ENCODE data around the gene PARL. TPM values are rescaled to one million over a fixed set of nuclear protein-coding genes. Genes with fewer than 3 reads are reported as not detected.

The PARL gene
- total RNA-seq, 1 experiment from 2014 or later, result 69.7 TPM

- POLR2A ChIA-PET, result no interaction called here
- no peaks in the 10 kb centered on the region for H3K27me3 ChIP-seq (ENCODE audit: insufficient read depth, low read length)
- H2AFZ ChIP-seq (ENCODE audit: low read depth, low read length, poor library complexity, severe bottlenecking), result no peak overlapping the region
- DNase-seq (ENCODE audit: low read depth, low spot score) (no peak), ATAC-seq (no peak)
- H4K20me1 ChIP-seq (ENCODE audit: insufficient read depth), result no peaks in the 10 kb centered on the region
- no peak overlapping the region for H3K27ac ChIP-seq (ENCODE audit: low read depth, low read length)
- no peaks in the 10 kb centered on the region for H3K79me2 ChIP-seq (ENCODE audit: insufficient read depth, low read length)
- CTCF ChIA-PET, result no interaction called here
- BruUV-seq (replicated peaks), result no TSS peak
- TF ChIP-seq FOSL1 (IDR thresholded peaks at IDR 0.05; ENCODE audit: low read depth) (no peak), SIN3A (IDR thresholded peaks at IDR 0.05; ENCODE audit: low read depth) (no peak), ELF1 (IDR thresholded peaks at IDR 0.05; ENCODE audit: borderline replicate concordance, low read depth) (no peak), CTCF (IDR thresholded peaks at IDR 0.05 in 2 of 3, conservative IDR thresholded peaks at IDR 0.05 in 1 of 3; ENCODE audit: borderline replicate concordance in 1 of 3, insufficient read depth in 1 of 3, low read depth in 2 of 3, low read length in 2 of 3) (no peak), ZBTB33 (IDR thresholded peaks at IDR 0.05; ENCODE audit: extremely low read depth, insufficient replicate concordance, low read length) (no peak), POLR2AphosphoS5 (IDR thresholded peaks at IDR 0.05; ENCODE audit: low read depth, low read length) (no peak), TCF7L2 (IDR thresholded peaks at IDR 0.05; ENCODE audit: borderline replicate concordance, extremely low read depth, insufficient read depth, insufficient read length) (no peak), JUND (IDR thresholded peaks at IDR 0.05) (no peak), REST (IDR thresholded peaks at IDR 0.05; ENCODE audit: low read depth) (no peak), SRF (IDR thresholded peaks at IDR 0.05; ENCODE audit: low read depth) (no peak), SP1 (IDR thresholded peaks at IDR 0.05; ENCODE audit: low read depth) (no peak), ZNF274 (IDR thresholded peaks at IDR 0.05; ENCODE audit: low read depth, low read length) (no peak), EZH2 (IDR thresholded peaks at IDR 0.05) (no peak), EZH2phosphoT487 (IDR thresholded peaks at IDR 0.05; ENCODE audit: borderline replicate concordance) (no peak), ATF3 (IDR thresholded peaks at IDR 0.05) (no peak)
- no peaks in the 10 kb centered on the region for H3K9me2 ChIP-seq (ENCODE audit: insufficient read depth)
- RAD21 ChIA-PET (ENCODE audit: low non-redundant PET in 1 of 2, low total read pairs in 2 of 2, uncharacterized antibody in 2 of 2, unreplicated experiment in 2 of 2), result no interaction called here
- no peaks in the 10 kb centered on the region for H3K9me3 ChIP-seq (ENCODE audit: control insufficient read depth in 1 of 2, insufficient read depth in 1 of 2, low read depth in 1 of 2, low read length in 2 of 2)
- H3K4me2 ChIP-seq (ENCODE audit: low read length), result no peak overlapping the region
- peaks cover 0 to 23% of the 10 kb centered on the region in 2 experiments; a peak in 2 of 4 replicates for H3K4me1 ChIP-seq (ENCODE audit: control insufficient read depth in 1 of 2, insufficient read depth in 2 of 2, low read length in 2 of 2)
- no peak overlapping the region for H3K9ac ChIP-seq (ENCODE audit: low read length)
- H3K36me3 ChIP-seq (ENCODE audit: control insufficient read depth in 1 of 2, insufficient read depth in 2 of 2, low read length in 2 of 2), result no peaks in the 10 kb centered on the region
- H3K4me3 ChIP-seq (replicated peaks in 1 of 2; ENCODE audit: low read depth in 1 of 2, low read length in 2 of 2), result no peak overlapping the region
- intact Hi-C loops (cut with micrococcal nuclease), result no loop called here
These were observed 30.2 kb upstream of the PARL start for GRCh38 chr3:183914856-183915255.

Measured in HCT116 (cell line).